Mesodermal cell (in vitro differentiated cells): ENCODE data around the gene ZNF764. TPM values are rescaled to one million over a fixed set of nuclear protein-coding genes. Genes with fewer than 3 reads are reported as not detected.

ENCODE experiments used
- H3K27ac ChIP-seq: 2 replicates; pipeline ENCODE4 v1.7.0; 2013; ENCODE audit warnings: mild to moderate bottlenecking, low read depth, low read length, moderate library complexity; ENCODE audit not compliant: severe bottlenecking
- H3K36me3 ChIP-seq: 2 replicates; pipeline ENCODE4 v1.7.1; 2013; ENCODE audit warnings: mild to moderate bottlenecking, low read length, moderate library complexity; ENCODE audit not compliant: control insufficient read depth, insufficient read depth
- H3K4me1 ChIP-seq: one replicate; pipeline ENCODE4 v1.7.1; 2013; ENCODE audit warnings: mild to moderate bottlenecking, low read length; ENCODE audit not compliant: insufficient read depth, control insufficient read depth, poor library complexity, severe bottlenecking
- H3K4me3 ChIP-seq: 2 replicates; pipeline ENCODE4 v1.7.0; 2013; ENCODE audit warnings: low read length, control low read depth, mild to moderate bottlenecking; ENCODE audit not compliant: insufficient read depth, poor library complexity, severe bottlenecking; ENCODE audit errors: extremely low read depth
- H3K9me3 ChIP-seq: 2 replicates; pipeline ENCODE4 v1.7.1; 2013; ENCODE audit warnings: mild to moderate bottlenecking, low read length, moderate library complexity; ENCODE audit not compliant: control insufficient read depth
- WGBS, 2 experiments: methylation state at CpG; one replicate each; pipeline ENCODE4 v1.1.5; 2013; ENCODE audit warnings: missing lambda C conversion rate in 2 of 2; ENCODE audit not compliant: insufficient coverage in 2 of 2; 5-methylcytosine and 5-hydroxymethylcytosine counted together
- polyA plus RNA-seq, 2 experiments: library from polyadenylated mRNA; stranded (reverse); fragments of 50-300 nt; gene quantifications; one replicate each; pipeline ENCODE4 v1.2.3, GENCODE V29; 2013

Gene ZNF764
- polyA plus RNA-seq (2013, experiment 1 of 2) = 8.1 TPM
- 7.1 TPM for polyA plus RNA-seq (2013, experiment 2 of 2)

- H3K9me3 ChIP-seq = peaks cover 3% of the 10 kb centered on the region
- 1% methylated on average over 61 to 69 of the region's 74 CpGs for WGBS, 2 experiments
Measured at GRCh38 chr16:30557957-30558788, at the start of gene ZNF764. ZNF764 (minus strand) TSS chr16:30558374; CDS start chr16:30558182, 192 bp downstream.

DNA sequence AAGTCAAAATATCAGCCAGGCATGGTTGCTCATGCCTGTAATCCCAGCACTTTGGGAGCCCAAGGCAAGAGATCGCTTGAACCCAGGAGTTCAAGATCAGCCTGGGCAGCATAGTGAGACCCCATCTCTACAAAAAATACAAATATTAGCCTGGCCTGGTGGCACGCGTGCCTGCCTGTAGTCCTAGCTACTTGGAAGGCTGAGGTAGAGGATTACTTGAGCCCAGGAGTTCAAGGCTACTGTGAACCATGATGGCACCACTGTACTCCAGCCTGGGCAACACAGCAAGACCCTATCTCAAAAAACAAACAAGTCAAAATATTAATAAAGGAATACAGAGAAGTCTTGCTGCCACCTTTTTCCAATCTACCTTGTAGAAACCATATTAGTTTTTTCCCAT is 47.8 kb upstream of the ZNF764 start:
- Histone ChIP-seq H3K9me3 (no peaks in the 10 kb centered on the region), H3K4me1 (peaks cover 3% of the 10 kb centered on the region), H3K36me3 (peaks cover 50% of the 10 kb centered on the region), H3K27ac (no peak overlapping the region), H3K4me3 (no peak overlapping the region)
- WGBS, 2 experiments = 89 to 100% methylated on average over 1 to 3 of the region's 3 CpGs

More at GRCh38 chr16:30557957-30558788, at the start of gene ZNF764:
- Histone ChIP-seq H3K4me1 (peaks cover 10% of the 10 kb centered on the region), H3K36me3 (peaks cover 34% of the 10 kb centered on the region), H3K27ac (peak within 1 kb of the TSS; percentile 95), H3K4me3 (peak within 1 kb of the TSS; percentile 68)

GRCh38 chr16:30605158-30605557 is 47.0 kb upstream of the ZNF764 start:
- Histone ChIP-seq H3K4me1 (peaks cover 3% of the 10 kb centered on the region), H3K27ac (no peak overlapping the region), H3K36me3 (peaks cover 50% of the 10 kb centered on the region), H3K9me3 (no peaks in the 10 kb centered on the region), H3K4me3 (no peak overlapping the region)
- 89 to 97% methylated on average over 10 to 13 of the region's 15 CpGs for WGBS, 2 experiments

GRCh38 chr16:30604316-30604947 is 46.3 kb upstream of the ZNF764 start:
- Histone ChIP-seq H3K4me1 (peaks cover 3% of the 10 kb centered on the region), H3K36me3 (peaks cover 50% of the 10 kb centered on the region), H3K27ac (no peak overlapping the region), H3K4me3 (no peak overlapping the region), H3K9me3 (no peaks in the 10 kb centered on the region)
- WGBS, 2 experiments = 95 to 96% methylated on average over 47 to 49 of the region's 49 CpGs

- WGBS, 2 experiments = 93 to 97% methylated on average over 5 to 7 of the region's 7 CpGs
- H3K9me3 ChIP-seq = no peaks in the 10 kb centered on the region
- no peak overlapping the region for H3K27ac ChIP-seq
- H3K4me1 ChIP-seq = peaks cover 3% of the 10 kb centered on the region
- peaks cover 50% of the 10 kb centered on the region for H3K36me3 ChIP-seq
- H3K4me3 ChIP-seq = no peak overlapping the region
Measured at GRCh38 chr16:30603945-30604315, 45.8 kb upstream of the ZNF764 start.

DNA sequence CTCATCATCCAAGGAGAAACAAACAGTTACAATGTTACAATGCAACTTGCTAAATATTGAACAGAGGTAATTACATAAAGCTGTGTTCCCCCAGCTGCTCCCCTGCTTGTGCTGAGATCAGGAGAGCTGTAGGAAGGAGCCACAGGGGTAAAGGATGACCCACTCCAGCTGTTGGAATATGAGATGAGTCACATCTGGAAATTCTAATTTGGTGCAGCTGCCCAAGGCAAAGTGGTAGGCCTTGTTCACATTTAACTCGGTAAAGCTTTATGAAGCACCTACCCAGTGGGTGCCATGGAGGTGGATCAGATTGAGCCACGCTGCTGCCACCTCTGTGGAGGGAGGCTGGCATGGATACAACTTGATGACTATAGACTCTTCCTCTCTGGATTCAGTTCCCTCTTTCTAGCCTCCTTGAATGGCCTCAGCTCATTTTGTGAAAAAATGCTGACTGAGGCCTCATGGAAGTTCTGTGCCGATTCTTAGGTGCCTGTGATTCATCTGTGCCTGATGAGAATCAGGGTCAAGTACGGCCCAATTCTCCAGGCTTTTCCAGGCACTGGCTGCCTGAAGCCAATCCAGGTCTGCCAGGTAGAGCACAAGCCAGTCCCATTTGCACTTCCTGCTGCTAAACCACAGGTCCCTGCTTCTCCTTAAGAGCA is 44.6 kb upstream of the ZNF764 start:
- Histone ChIP-seq H3K4me1 (no peaks in the 10 kb centered on the region), H3K36me3 (peaks cover 44% of the 10 kb centered on the region), H3K27ac (no peak overlapping the region), H3K4me3 (no peak overlapping the region), H3K9me3 (no peaks in the 10 kb centered on the region)
- WGBS, 2 experiments = 91 to 97% methylated on average over 3 to 4 of the region's 4 CpGs

DNA sequence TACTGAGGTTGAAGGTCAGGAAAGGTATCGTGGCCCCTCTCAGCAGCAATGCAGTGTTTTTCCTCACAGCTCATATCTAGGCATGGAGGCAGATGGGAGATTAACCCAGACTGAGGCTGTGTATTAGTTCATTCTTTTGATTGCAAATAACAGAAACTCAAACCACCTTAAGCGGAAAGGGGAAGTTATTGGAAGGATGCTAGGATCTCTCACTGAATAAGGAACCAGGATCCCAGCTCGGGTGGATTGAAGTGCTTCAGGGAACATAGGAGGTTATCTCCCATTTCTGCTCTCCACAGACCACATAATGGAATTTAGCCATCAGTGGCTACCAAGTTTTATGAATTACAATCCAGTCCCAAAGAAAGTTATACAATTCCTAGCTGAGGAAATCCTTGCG is 43.8 kb upstream of the ZNF764 start:
- peaks cover 38% of the 10 kb centered on the region for H3K36me3 ChIP-seq
- H3K9me3 ChIP-seq = no peaks in the 10 kb centered on the region
- WGBS, 2 experiments = 100% methylated on average over 1 to 3 of the region's 4 CpGs
- no peaks in the 10 kb centered on the region for H3K4me1 ChIP-seq
- H3K27ac ChIP-seq = no peak overlapping the region
- H3K4me3 ChIP-seq = no peak overlapping the region

GRCh38 chr16:30600929-30601328 is 42.8 kb upstream of the ZNF764 start:
- Histone ChIP-seq H3K4me1 (no peaks in the 10 kb centered on the region), H3K27ac (no peak overlapping the region), H3K36me3 (peaks cover 32% of the 10 kb centered on the region), H3K9me3 (no peaks in the 10 kb centered on the region), H3K4me3 (no peak overlapping the region)
- 94 to 100% methylated on average over 1 to 2 of the region's 2 CpGs for WGBS, 2 experiments

DNA sequence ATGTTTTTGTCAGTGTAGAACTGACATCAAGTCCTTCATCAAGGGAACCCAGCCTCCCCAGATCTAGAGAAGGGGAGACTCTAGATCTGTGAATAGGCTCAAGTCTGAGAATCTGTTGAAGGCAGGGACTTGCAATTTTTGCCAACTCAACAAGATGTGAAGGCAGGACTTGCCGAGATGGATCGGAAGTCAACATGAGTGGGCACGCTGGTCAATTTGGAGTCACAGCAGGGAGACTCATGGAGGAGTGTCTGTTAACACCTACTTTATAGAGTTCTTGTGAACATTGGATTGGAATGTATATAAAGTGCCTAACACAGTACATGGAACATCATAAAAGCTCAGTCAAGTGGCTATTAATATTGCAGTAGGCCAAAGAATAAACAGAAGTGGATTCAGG is 42.0 kb upstream of the ZNF764 start:
- H3K9me3 ChIP-seq = no peaks in the 10 kb centered on the region
- no peaks in the 10 kb centered on the region for H3K4me1 ChIP-seq
- H3K36me3 ChIP-seq = peaks cover 27% of the 10 kb centered on the region
- H3K4me3 ChIP-seq = no peak overlapping the region
- H3K27ac ChIP-seq = no peak overlapping the region
- WGBS, 2 experiments = 91 to 100% methylated on average over 2 to 3 of the region's 3 CpGs

DNA sequence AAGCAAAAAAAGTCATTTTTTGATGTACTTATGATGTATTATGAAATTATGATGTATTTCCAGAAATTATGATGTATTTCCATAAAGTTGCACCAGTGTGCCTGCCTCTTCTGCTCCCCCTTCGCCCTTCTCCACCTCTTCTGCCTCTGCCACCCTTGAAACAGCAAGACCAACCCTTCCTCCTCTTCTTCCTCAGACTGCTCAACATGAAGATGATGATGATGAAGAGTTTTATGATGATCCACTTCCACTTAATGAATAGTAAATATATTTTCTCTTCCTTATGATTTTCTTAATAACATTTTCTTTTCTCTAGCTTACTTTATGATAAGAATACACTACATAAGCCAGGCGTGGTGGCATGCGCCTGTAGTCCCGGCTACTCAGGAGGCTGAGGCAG is 34.7 kb upstream of the ZNF764 start:
- Histone ChIP-seq H3K4me1 (no peaks in the 10 kb centered on the region), H3K36me3 (peaks cover 15% of the 10 kb centered on the region), H3K4me3 (no peak overlapping the region), H3K27ac (no peak overlapping the region), H3K9me3 (no peaks in the 10 kb centered on the region)
- WGBS, 2 experiments = 95 to 97% methylated on average over 3 of the region's 4 CpGs
